Neural cell (in vitro differentiated cells): Measurements from ENCODE around the gene ENSA.

Experiments used
- CTCF ChIP-seq: fragments of 450-650 bp; IDR thresholded peaks from 2 replicates; pipeline ENCODE4 v1.5.1; 2014; ENCODE audit warnings: antibody characterized with exemption, mild to moderate bottlenecking, moderate library complexity; ENCODE audit not compliant: poor library complexity, severe bottlenecking
- EP300 ChIP-seq: fragments of 450-650 bp; conservative IDR thresholded peaks from 2 replicates; pipeline ENCODE4 v1.6.1; 2014; ENCODE audit warnings: antibody characterized with exemption, mild to moderate bottlenecking, moderate library complexity; ENCODE audit not compliant: poor library complexity, severe bottlenecking
- EZH2 ChIP-seq: fragments of 200-600, 300-800 bp; shearing (Covaris generic), sonication (generic); IDR thresholded peaks from 2 replicates; pipeline ENCODE4 v1.6.1; 2014; ENCODE audit warnings: antibody characterized with exemption, low read length, borderline replicate concordance, mild to moderate bottlenecking; ENCODE audit not compliant: insufficient read depth, poor library complexity, severe bottlenecking
- POLR2AphosphoS5 ChIP-seq: IDR thresholded peaks from 2 replicates; pipeline ENCODE4 v1.6.1; 2012
- RAD21 ChIP-seq: fragments of 450-650 bp; conservative IDR thresholded peaks from 2 replicates; pipeline ENCODE4 v1.6.1; 2014; ENCODE audit warnings: antibody characterized with exemption, mild to moderate bottlenecking, moderate library complexity
- SMC3 ChIP-seq: fragments of 450-650 bp; conservative IDR thresholded peaks from 2 replicates; pipeline ENCODE4 v1.6.1; 2014; ENCODE audit warnings: antibody characterized with exemption, mild to moderate bottlenecking, moderate library complexity; ENCODE audit not compliant: poor library complexity
- TAF1 ChIP-seq: IDR thresholded peaks from 2 replicates; pipeline ENCODE4 v1.6.1; 2012; ENCODE audit warnings: low read depth
- TF ChIP-seq, protein P1 (sequence below): IDR thresholded peaks from 2 replicates; pipeline ENCODE4 v1.6.1; 2012; ENCODE audit warnings: borderline replicate concordance

GRCh38 chr1:150629115-150629928 is at the start of gene ENSA:
- TF ChIP-seq POLR2AphosphoS5, result peak; percentile 97
- TF ChIP-seq CTCF, result no peak
- no peak for TF ChIP-seq EZH2
- peak; percentile 20 for TF ChIP-seq RAD21
- TF ChIP-seq EP300, result no peak
- TF ChIP-seq SMC3, result no peak
- TF ChIP-seq TAF1, result peak; percentile 83
- TF ChIP-seq, protein P1, sequence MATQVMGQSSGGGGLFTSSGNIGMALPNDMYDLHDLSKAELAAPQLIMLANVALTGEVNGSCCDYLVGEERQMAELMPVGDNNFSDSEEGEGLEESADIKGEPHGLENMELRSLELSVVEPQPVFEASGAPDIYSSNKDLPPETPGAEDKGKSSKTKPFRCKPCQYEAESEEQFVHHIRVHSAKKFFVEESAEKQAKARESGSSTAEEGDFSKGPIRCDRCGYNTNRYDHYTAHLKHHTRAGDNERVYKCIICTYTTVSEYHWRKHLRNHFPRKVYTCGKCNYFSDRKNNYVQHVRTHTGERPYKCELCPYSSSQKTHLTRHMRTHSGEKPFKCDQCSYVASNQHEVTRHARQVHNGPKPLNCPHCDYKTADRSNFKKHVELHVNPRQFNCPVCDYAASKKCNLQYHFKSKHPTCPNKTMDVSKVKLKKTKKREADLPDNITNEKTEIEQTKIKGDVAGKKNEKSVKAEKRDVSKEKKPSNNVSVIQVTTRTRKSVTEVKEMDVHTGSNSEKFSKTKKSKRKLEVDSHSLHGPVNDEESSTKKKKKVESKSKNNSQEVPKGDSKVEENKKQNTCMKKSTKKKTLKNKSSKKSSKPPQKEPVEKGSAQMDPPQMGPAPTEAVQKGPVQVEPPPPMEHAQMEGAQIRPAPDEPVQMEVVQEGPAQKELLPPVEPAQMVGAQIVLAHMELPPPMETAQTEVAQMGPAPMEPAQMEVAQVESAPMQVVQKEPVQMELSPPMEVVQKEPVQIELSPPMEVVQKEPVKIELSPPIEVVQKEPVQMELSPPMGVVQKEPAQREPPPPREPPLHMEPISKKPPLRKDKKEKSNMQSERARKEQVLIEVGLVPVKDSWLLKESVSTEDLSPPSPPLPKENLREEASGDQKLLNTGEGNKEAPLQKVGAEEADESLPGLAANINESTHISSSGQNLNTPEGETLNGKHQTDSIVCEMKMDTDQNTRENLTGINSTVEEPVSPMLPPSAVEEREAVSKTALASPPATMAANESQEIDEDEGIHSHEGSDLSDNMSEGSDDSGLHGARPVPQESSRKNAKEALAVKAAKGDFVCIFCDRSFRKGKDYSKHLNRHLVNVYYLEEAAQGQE, result peak; percentile 93
